ENCODE results near the gene BBS2.

- TF ChIP-seq CTCF (IDR thresholded peaks at IDR 0.05; ENCODE audit: poor library complexity), result no peak
- TF ChIP-seq EZH2phosphoT487 (IDR thresholded peaks at IDR 0.05; ENCODE audit: low read depth, severe bottlenecking, unreplicated experiment), result no peak
- TF ChIP-seq EZH2 (IDR thresholded peaks at IDR 0.05; ENCODE audit: borderline replicate concordance), result no peak
Measured at GRCh38 chr16:56475201-56475600, 44.6 kb downstream of the BBS2 start.

All from hepatocyte (in vitro differentiated cells).